K562 (cell line): ENCODE results near the gene PKP1. TPM values are rescaled to one million over a fixed set of nuclear protein-coding genes. Genes with fewer than 3 reads are reported as not detected.

Source experiments
- BHLHE40 ChIP-seq: IDR thresholded peaks from 2 replicates; pipeline ENCODE4 v1.6.1; 2011; ENCODE audit warnings: low read length, improper control_type of control experiment
- ESRRA ChIP-seq: fragments of 450-650 bp; IDR thresholded peaks from 2 replicates; pipeline ENCODE4 v1.6.1; 2014; ENCODE audit warnings: low read depth, mild to moderate bottlenecking, moderate library complexity, borderline replicate concordance
- MTA2 ChIP-seq: fragments of 450-650 bp; IDR thresholded peaks from 2 replicates; pipeline ENCODE4 v1.6.1; 2016; ENCODE audit warnings: low read depth
- RAD21 ChIP-seq, 2 experiments: fragments of 250-450 bp in 1 of 2; fragments of 450-650 bp in 1 of 2; sonication (Bioruptor Pico) in 1 of 2; formaldehyde crosslinking in 1 of 2; IDR thresholded peaks in 1 of 2; conservative IDR thresholded peaks in 1 of 2; 2 replicates each; pipeline versions ENCODE4 v1.4.0 to v1.8.0; 2020 to 2022; ENCODE audit warnings: mild to moderate bottlenecking in 2 of 2, moderate library complexity in 1 of 2
- RCOR1 ChIP-seq, 2 experiments: IDR thresholded peaks; 2 replicates each; pipeline ENCODE4 v1.6.1; 2012; ENCODE audit warnings: low read depth in 2 of 2, low read length in 2 of 2, borderline replicate concordance in 1 of 2, improper control_type of control experiment in 1 of 2
- SMC3 ChIP-seq: conservative IDR thresholded peaks from 2 replicates; pipeline ENCODE4 v1.6.1; 2011; ENCODE audit warnings: low read depth, low read length, improper control_type of control experiment; ENCODE audit not compliant: insufficient read depth
- polyA plus RNA-seq, 8 experiments: library from polyadenylated mRNA; depleted of rRNA in 4 of 8; stranded (reverse) in 5 of 8; unstranded in 3 of 8; fragments of >200 nt; fragmentation: Nextera tagmentation in 2 of 8; fragmentation: Illumina TruSeq in 1 of 8; extraction: Ambion mirVana in 2 of 8; extraction: Trizol in 1 of 8; gene quantifications; 2 replicates each; pipeline versions ENCODE4 v1.2.1 to v1.2.3, GENCODE V29; 2011 to 2014; ENCODE audit warnings: inconsistent platforms in 1 of 8, missing spikeins in 1 of 8
- total RNA-seq, 7 experiments: library from RNA; depleted of rRNA in 6 of 7; stranded (reverse); fragments of >200 nt in 6 of 7; fragmentation: Illumina TruSeq in 2 of 7; extraction: Trizol in 2 of 7; gene quantifications; 2 replicates each; pipeline versions ENCODE4 v1.2.1 to v1.2.3, GENCODE V29; 2011 to 2021; ENCODE audit warnings: low replicate concordance in 1 of 7
- TF ChIP-seq, protein P1 (sequence below), 2 experiments: fragments of 450-650 bp; formaldehyde crosslinking in 1 of 2; IDR thresholded peaks; 2 replicates each; pipeline versions ENCODE4 v1.4.0 to v1.6.1; 2014 to 2020; ENCODE audit warnings: mild to moderate bottlenecking in 2 of 2, borderline replicate concordance in 1 of 2, low read depth in 1 of 2

Gene PKP1
- total and polyA plus RNA-seq, 9 of the 15 experiments (the other 6 are each of a cell fraction or from before 2014, with no cell fraction given), result not detected

GRCh38 chr1:201348211-201348566, 64.9 kb downstream of the PKP1 start (continued):
- TF ChIP-seq, protein P1, sequence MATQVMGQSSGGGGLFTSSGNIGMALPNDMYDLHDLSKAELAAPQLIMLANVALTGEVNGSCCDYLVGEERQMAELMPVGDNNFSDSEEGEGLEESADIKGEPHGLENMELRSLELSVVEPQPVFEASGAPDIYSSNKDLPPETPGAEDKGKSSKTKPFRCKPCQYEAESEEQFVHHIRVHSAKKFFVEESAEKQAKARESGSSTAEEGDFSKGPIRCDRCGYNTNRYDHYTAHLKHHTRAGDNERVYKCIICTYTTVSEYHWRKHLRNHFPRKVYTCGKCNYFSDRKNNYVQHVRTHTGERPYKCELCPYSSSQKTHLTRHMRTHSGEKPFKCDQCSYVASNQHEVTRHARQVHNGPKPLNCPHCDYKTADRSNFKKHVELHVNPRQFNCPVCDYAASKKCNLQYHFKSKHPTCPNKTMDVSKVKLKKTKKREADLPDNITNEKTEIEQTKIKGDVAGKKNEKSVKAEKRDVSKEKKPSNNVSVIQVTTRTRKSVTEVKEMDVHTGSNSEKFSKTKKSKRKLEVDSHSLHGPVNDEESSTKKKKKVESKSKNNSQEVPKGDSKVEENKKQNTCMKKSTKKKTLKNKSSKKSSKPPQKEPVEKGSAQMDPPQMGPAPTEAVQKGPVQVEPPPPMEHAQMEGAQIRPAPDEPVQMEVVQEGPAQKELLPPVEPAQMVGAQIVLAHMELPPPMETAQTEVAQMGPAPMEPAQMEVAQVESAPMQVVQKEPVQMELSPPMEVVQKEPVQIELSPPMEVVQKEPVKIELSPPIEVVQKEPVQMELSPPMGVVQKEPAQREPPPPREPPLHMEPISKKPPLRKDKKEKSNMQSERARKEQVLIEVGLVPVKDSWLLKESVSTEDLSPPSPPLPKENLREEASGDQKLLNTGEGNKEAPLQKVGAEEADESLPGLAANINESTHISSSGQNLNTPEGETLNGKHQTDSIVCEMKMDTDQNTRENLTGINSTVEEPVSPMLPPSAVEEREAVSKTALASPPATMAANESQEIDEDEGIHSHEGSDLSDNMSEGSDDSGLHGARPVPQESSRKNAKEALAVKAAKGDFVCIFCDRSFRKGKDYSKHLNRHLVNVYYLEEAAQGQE (IDR thresholded peaks at IDR 0.05; ENCODE audit: borderline replicate concordance), result no peak
- TF ChIP-seq, protein P1 (CRISPR knock-in tag; IDR thresholded peaks at IDR 0.05; ENCODE audit: low read depth), result no peak
- peak; percentile 12; the same call in 1 of the 2 replicates for TF ChIP-seq ESRRA
- TF ChIP-seq SMC3, result peak; percentile 66
- peak in 1 of 2 experiments; percentile 65; a peak in 3 of 4 replicates for TF ChIP-seq RAD21 (CRISPR knock-in tag; conservative IDR thresholded peaks at IDR 0.05 in 1 of 2, IDR thresholded peaks at IDR 0.05 in 1 of 2)
- TF ChIP-seq BHLHE40, result 0 out of 2 replicates have a peak, but pooled peaks have one; percentile 15
- 0 out of 4 replicates have a peak, but pooled peaks of 1 of the 2 experiments have one; percentile 32 for TF ChIP-seq RCOR1 (IDR thresholded peaks at IDR 0.05; ENCODE audit: borderline replicate concordance in 1 of 2, low read depth in 2 of 2, low read length in 2 of 2)
- no peak for TF ChIP-seq MTA2
